ENCODE measurements around the gene WSCD2. TPM values are rescaled to one million over a fixed set of nuclear protein-coding genes. Genes with fewer than 3 reads are reported as not detected.

Gene WSCD2
- total RNA-seq, 4 donors from 2014 or later: 6.7 TPM; not detected in 3

GRCh38 chr12:108120863-108121165, 8.3 kb upstream of the WSCD2 start:
- no peak overlapping the region for H3K4me3 ChIP-seq
- no peak for DNase-seq
- no peaks in the 10 kb centered on the region for H3K9me3 ChIP-seq
- TF ChIP-seq CTCF (IDR thresholded peaks at IDR 0.05) (no peak), POLR2A (IDR thresholded peaks at IDR 0.05) (no peak)
- H3K27ac ChIP-seq: no peak overlapping the region
- H3K4me1 ChIP-seq: peaks cover 0 to 4% (median 0%) of the 10 kb centered on the region in 4 donors
- no peaks in the 10 kb centered on the region for H3K27me3 ChIP-seq
- no peaks in the 10 kb centered on the region for H3K36me3 ChIP-seq

GRCh38 chr12:108121320-108121719, 7.8 kb upstream of the WSCD2 start:
- Histone ChIP-seq H3K27me3 (no peaks in the 10 kb centered on the region), H3K4me3 (no peak overlapping the region), H3K9me3 (no peaks in the 10 kb centered on the region), H3K4me1 (peaks cover 0 to 4% (median 0%) of the 10 kb centered on the region in 4 donors), H3K36me3 (no peaks in the 10 kb centered on the region), H3K27ac (no peak overlapping the region)
- TF ChIP-seq POLR2A (IDR thresholded peaks at IDR 0.05): no peak
- no peak for TF ChIP-seq CTCF (IDR thresholded peaks at IDR 0.05)
- no peak for DNase-seq

GRCh38 chr12:108121728-108122471, 7.2 kb upstream of the WSCD2 start:
- no peak for TF ChIP-seq POLR2A (IDR thresholded peaks at IDR 0.05)
- no peak overlapping the region for H3K27ac ChIP-seq
- H3K9me3 ChIP-seq: no peaks in the 10 kb centered on the region
- DNase-seq: no peak
- no peak overlapping the region for H3K4me3 ChIP-seq
- peaks cover 0 to 4% (median 0%) of the 10 kb centered on the region in 4 donors for H3K4me1 ChIP-seq
- no peaks in the 10 kb centered on the region for H3K36me3 ChIP-seq
- H3K27me3 ChIP-seq: no peaks in the 10 kb centered on the region

- H3K27me3 ChIP-seq: no peaks in the 10 kb centered on the region
- H3K27ac ChIP-seq: no peak overlapping the region
- TF ChIP-seq CTCF (IDR thresholded peaks at IDR 0.05): no peak
- TF ChIP-seq POLR2A (IDR thresholded peaks at IDR 0.05): no peak
- no peaks in the 10 kb centered on the region for H3K36me3 ChIP-seq
- H3K9me3 ChIP-seq: no peaks in the 10 kb centered on the region
- no peak overlapping the region for H3K4me3 ChIP-seq
- peaks cover 0 to 4% (median 0%) of the 10 kb centered on the region in 4 donors for H3K4me1 ChIP-seq
- DNase-seq: no peak
These were observed 6.4 kb upstream of the WSCD2 start for GRCh38 chr12:108122644-108123043.

- Histone ChIP-seq H3K36me3 (no peaks in the 10 kb centered on the region), H3K27ac (no peak overlapping the region)
These were observed 5.7 kb upstream of the WSCD2 start for GRCh38 chr12:108123402-108123801.

More at GRCh38 chr12:108123402-108123801, 5.7 kb upstream of the WSCD2 start:
- no peak overlapping the region for H3K4me3 ChIP-seq
- no peaks in the 10 kb centered on the region for H3K27me3 ChIP-seq
- no peaks in the 10 kb centered on the region for H3K9me3 ChIP-seq
- TF ChIP-seq CTCF (IDR thresholded peaks at IDR 0.05): no peak
- no peak for TF ChIP-seq POLR2A (IDR thresholded peaks at IDR 0.05)
- peaks cover 0 to 4% (median 0%) of the 10 kb centered on the region in 4 donors for H3K4me1 ChIP-seq
- no peak for DNase-seq

All from Peyer's patch (tissue), 4 donors.